NCI-H69 (cell line): Measurements from ENCODE around the gene PRDM11.
A peak's percentile ranks its signal among the peaks of the same experiment; 100 is the strongest.

ENCODE experiments used
- DNase-seq: peaks from one replicate; lab custom pipeline; 2025; lab: John Stamatoyannopoulos, UW

PRDM11 gene

GRCh38 chr11:45209891-45210699 lies 63.7 kb downstream of the PRDM11 start:
- DNase-seq = peak; percentile 53

- no peak for DNase-seq
These were observed 64.4 kb downstream of the PRDM11 start for GRCh38 chr11:45210846-45211245.

- no peak for DNase-seq
These were observed 65.3 kb downstream of the PRDM11 start for GRCh38 chr11:45211732-45212131.

- no peak for DNase-seq
These were observed 66.3 kb downstream of the PRDM11 start for GRCh38 chr11:45212566-45213315.

- no peak for DNase-seq
These were observed 66.9 kb downstream of the PRDM11 start for GRCh38 chr11:45213316-45213665.

GRCh38 chr11:45213717-45214116 lies 67.3 kb downstream of the PRDM11 start:
- no peak for DNase-seq

GRCh38 chr11:45215098-45215865 lies 68.8 kb downstream of the PRDM11 start:
- DNase-seq = no peak

GRCh38 chr11:45216031-45216430 lies 69.6 kb downstream of the PRDM11 start:
- DNase-seq = no peak

GRCh38 chr11:45216901-45217300 lies 70.5 kb downstream of the PRDM11 start:
- DNase-seq = no peak

- no peak for DNase-seq
These were observed 71.6 kb downstream of the PRDM11 start for GRCh38 chr11:45217991-45218390.

- no peak for DNase-seq
These were observed 72.3 kb downstream of the PRDM11 start for GRCh38 chr11:45218705-45219104.

- DNase-seq = no peak
These were observed 73.0 kb downstream of the PRDM11 start for GRCh38 chr11:45219411-45219810.

- DNase-seq = no peak
These were observed 77.1 kb downstream of the PRDM11 start for GRCh38 chr11:45223496-45223895.

- no peak for DNase-seq
These were observed 78.3 kb downstream of the PRDM11 start for GRCh38 chr11:45224766-45225165.

GRCh38 chr11:45225277-45225676 lies 78.8 kb downstream of the PRDM11 start:
- no peak for DNase-seq

GRCh38 chr11:45225961-45226871 lies 79.8 kb downstream of the PRDM11 start:
- no peak for DNase-seq

GRCh38 chr11:45226901-45227300 lies 80.5 kb downstream of the PRDM11 start:
- DNase-seq = no peak

- DNase-seq = no peak
These were observed 81.4 kb downstream of the PRDM11 start for GRCh38 chr11:45227836-45228235.

GRCh38 chr11:45229401-45230020 lies 83.1 kb downstream of the PRDM11 start:
- DNase-seq = no peak

GRCh38 chr11:45232341-45233080 lies 86.1 kb downstream of the PRDM11 start:
- peak; percentile 15 for DNase-seq
